Suprapubic skin (tissue), 4 donors: ENCODE results near the gene PRPS1L1. TPM values are rescaled to one million over a fixed set of nuclear protein-coding genes. Genes with fewer than 3 reads are reported as not detected.
A peak's percentile ranks its signal among the peaks of the same experiment; 100 is the strongest.

Experiments
- DNase-seq, 2 donors: peaks; one replicate each; pipeline ENCODE4 v3.0.0-alpha.2; 2019; ENCODE audit warnings: low spot score in 2 of 2
- H3K27ac ChIP-seq: fragments of 200-600 bp; sonication (generic); one replicate; pipeline ENCODE4 v1.5.1; 2019
- H3K27me3 ChIP-seq: fragments of 200-600 bp; sonication (generic); one replicate; pipeline ENCODE4 v1.5.1; 2019
- H3K36me3 ChIP-seq: fragments of 200-600 bp; sonication (generic); one replicate; pipeline ENCODE4 v1.5.1; 2019
- H3K4me1 ChIP-seq: fragments of 200-600 bp; sonication (generic); one replicate; pipeline ENCODE4 v1.5.1; 2019
- H3K4me3 ChIP-seq: fragments of 200-600 bp; sonication (generic); one replicate; pipeline ENCODE4 v1.5.1; 2019; ENCODE audit warnings: mild to moderate bottlenecking
- H3K9me3 ChIP-seq: fragments of 200-600 bp; sonication (generic); one replicate; pipeline ENCODE4 v1.5.1; 2019
- CTCF ChIP-seq, 2 donors: fragments of 200-600 bp in 1 of 2; fragments of 450-650 bp in 1 of 2; sonication (generic) in 1 of 2; IDR thresholded peaks; one replicate each; pipeline ENCODE4 v1.5.1; 2016 to 2019; ENCODE audit warnings: antibody characterized with exemption in 2 of 2, mild to moderate bottlenecking in 1 of 2, moderate library complexity in 1 of 2
- EP300 ChIP-seq: sonication (generic); formaldehyde crosslinking; IDR thresholded peaks from one replicate; pipeline ENCODE4 v1.6.1; 2017; ENCODE audit warnings: antibody characterized with exemption
- POLR2A ChIP-seq, 2 donors: fragments of 450-650 bp; IDR thresholded peaks; one replicate each; pipeline ENCODE4 v1.6.1; 2017; ENCODE audit warnings: antibody characterized with exemption in 2 of 2, mild to moderate bottlenecking in 2 of 2, moderate library complexity in 2 of 2
- POLR2AphosphoS5 ChIP-seq, 3 donors: sonication (generic); formaldehyde crosslinking; IDR thresholded peaks; one replicate each; pipeline ENCODE4 v1.6.1; 2017; ENCODE audit warnings: antibody characterized with exemption in 3 of 3
- WGBS: methylation state at CpG from one replicate; pipeline ENCODE4 v1.1.5; 2018; 5-methylcytosine and 5-hydroxymethylcytosine counted together
- total RNA-seq, 4 donors: library from RNA; depleted of rRNA; stranded (reverse); fragments of >200 nt; gene quantifications; one replicate each; pipeline ENCODE4 v1.1.0, GENCODE V29; 2016

Gene PRPS1L1
- under 1 TPM in 1 of 4 donors, not detected in 3; 0.89 TPM for total RNA-seq

- Histone ChIP-seq H3K9me3 (no peaks in the 10 kb centered on the region), H3K4me3 (no peak within 1 kb of the TSS), H3K27me3 (no peaks in the 10 kb centered on the region), H3K36me3 (no peaks in the 10 kb centered on the region), H3K4me1 (no peaks in the 10 kb centered on the region), H3K27ac (no peak within 1 kb of the TSS)
- 97% methylated on average over 17 of the region's 17 CpGs for WGBS
- TF ChIP-seq EP300 (no peak), CTCF (IDR thresholded peaks at IDR 0.05) (no peak), POLR2A (IDR thresholded peaks at IDR 0.05) (no peak), POLR2AphosphoS5 (IDR thresholded peaks at IDR 0.05) (no peak)
- no peak for DNase-seq
These were observed at the start of gene PRPS1L1 for GRCh38 chr7:18027628-18028027. Gene PRPS1L1, minus strand, starts transcription at chr7:18027846.

- Histone ChIP-seq H3K27ac (no peak overlapping the region), H3K27me3 (no peaks in the 10 kb centered on the region), H3K9me3 (no peaks in the 10 kb centered on the region), H3K36me3 (no peaks in the 10 kb centered on the region), H3K4me3 (no peak overlapping the region), H3K4me1 (no peaks in the 10 kb centered on the region)
- no peak for TF ChIP-seq EP300
- no peak for TF ChIP-seq POLR2AphosphoS5 (IDR thresholded peaks at IDR 0.05)
- TF ChIP-seq POLR2A (IDR thresholded peaks at IDR 0.05), result no peak
- no peak for TF ChIP-seq CTCF (IDR thresholded peaks at IDR 0.05)
- no peak for DNase-seq
- WGBS, result 63% methylated on average over 1 of the region's 1 CpG
These were observed 48.8 kb upstream of the PRPS1L1 start for GRCh38 chr7:18076461-18076860.

GRCh38 chr7:18068745-18069144, 41.1 kb upstream of the PRPS1L1 start:
- H3K4me3 ChIP-seq, result no peak overlapping the region
- 92% methylated on average over 3 of the region's 3 CpGs for WGBS

GRCh38 chr7:18064242-18064838, 36.7 kb upstream of the PRPS1L1 start:
- H3K4me1 ChIP-seq, result no peaks in the 10 kb centered on the region

More at GRCh38 chr7:18068745-18069144, 41.1 kb upstream of the PRPS1L1 start:
- no peaks in the 10 kb centered on the region for H3K27me3 ChIP-seq
- no peak overlapping the region for H3K27ac ChIP-seq
- TF ChIP-seq EP300, result no peak
- no peak for TF ChIP-seq CTCF (IDR thresholded peaks at IDR 0.05)
- no peak for TF ChIP-seq POLR2A (IDR thresholded peaks at IDR 0.05)
- TF ChIP-seq POLR2AphosphoS5 (IDR thresholded peaks at IDR 0.05), result no peak
- H3K4me1 ChIP-seq, result no peaks in the 10 kb centered on the region
- H3K9me3 ChIP-seq, result no peaks in the 10 kb centered on the region
- no peaks in the 10 kb centered on the region for H3K36me3 ChIP-seq
- no peak for DNase-seq

More at GRCh38 chr7:18064242-18064838, 36.7 kb upstream of the PRPS1L1 start:
- TF ChIP-seq CTCF (IDR thresholded peaks at IDR 0.05), result peak in 1 of 2 donors; percentile 24
- TF ChIP-seq EP300, result no peak
- no peak overlapping the region for H3K27ac ChIP-seq
- H3K27me3 ChIP-seq, result no peaks in the 10 kb centered on the region
- H3K4me3 ChIP-seq, result no peak overlapping the region
- DNase-seq, result no peak
- 92% methylated on average over 6 of the region's 6 CpGs for WGBS
- H3K9me3 ChIP-seq, result no peaks in the 10 kb centered on the region
- no peaks in the 10 kb centered on the region for H3K36me3 ChIP-seq
